ENCODE data around the gene PTPRF.

- TF ChIP-seq, protein P1, sequence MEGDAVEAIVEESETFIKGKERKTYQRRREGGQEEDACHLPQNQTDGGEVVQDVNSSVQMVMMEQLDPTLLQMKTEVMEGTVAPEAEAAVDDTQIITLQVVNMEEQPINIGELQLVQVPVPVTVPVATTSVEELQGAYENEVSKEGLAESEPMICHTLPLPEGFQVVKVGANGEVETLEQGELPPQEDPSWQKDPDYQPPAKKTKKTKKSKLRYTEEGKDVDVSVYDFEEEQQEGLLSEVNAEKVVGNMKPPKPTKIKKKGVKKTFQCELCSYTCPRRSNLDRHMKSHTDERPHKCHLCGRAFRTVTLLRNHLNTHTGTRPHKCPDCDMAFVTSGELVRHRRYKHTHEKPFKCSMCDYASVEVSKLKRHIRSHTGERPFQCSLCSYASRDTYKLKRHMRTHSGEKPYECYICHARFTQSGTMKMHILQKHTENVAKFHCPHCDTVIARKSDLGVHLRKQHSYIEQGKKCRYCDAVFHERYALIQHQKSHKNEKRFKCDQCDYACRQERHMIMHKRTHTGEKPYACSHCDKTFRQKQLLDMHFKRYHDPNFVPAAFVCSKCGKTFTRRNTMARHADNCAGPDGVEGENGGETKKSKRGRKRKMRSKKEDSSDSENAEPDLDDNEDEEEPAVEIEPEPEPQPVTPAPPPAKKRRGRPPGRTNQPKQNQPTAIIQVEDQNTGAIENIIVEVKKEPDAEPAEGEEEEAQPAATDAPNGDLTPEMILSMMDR (IDR thresholded peaks at IDR 0.05; ENCODE audit: low read depth, low read length, missing input control) = no peak
- TF ChIP-seq EGR1 (IDR thresholded peaks at IDR 0.05; ENCODE audit: low read depth in 2 of 2) (no peak), ATF3 (IDR thresholded peaks at IDR 0.05) (no peak), RXRA (IDR thresholded peaks at IDR 0.05) (no peak), FOXA1 (IDR thresholded peaks at IDR 0.05) (no peak)
These were observed 52.4 kb downstream of the PTPRF start for GRCh38 chr1:43583058-43583457.
